Right lobe of liver (tissue), 4 donors: Measurements from ENCODE around the gene RASIP1.
A peak's percentile ranks its signal among the peaks of the same experiment; 100 is the strongest.

ENCODE experiments used
- POLR2A ChIP-seq: fragments of 450-650 bp; IDR thresholded peaks from one replicate; pipeline ENCODE4 v1.6.1; 2017; ENCODE audit warnings: antibody characterized with exemption, mild to moderate bottlenecking
- TF ChIP-seq, protein P1 (sequence below), 4 donors: fragments of 200-600 bp in 3 of 4; fragments of 450-650 bp in 1 of 4; IDR thresholded peaks; one replicate each; pipeline versions ENCODE4 v1.5.1 to v1.8.0; 2016 to 2022; ENCODE audit warnings: antibody characterized with exemption in 4 of 4, mild to moderate bottlenecking in 2 of 4
- donor health status: DM: no; HTN: no; CAD: no.
- donor health status: DM: no; HTN: no; CAD: no.
- donor health status: DM: no; HTN: yes; CAD: no.

- TF ChIP-seq, protein P1, sequence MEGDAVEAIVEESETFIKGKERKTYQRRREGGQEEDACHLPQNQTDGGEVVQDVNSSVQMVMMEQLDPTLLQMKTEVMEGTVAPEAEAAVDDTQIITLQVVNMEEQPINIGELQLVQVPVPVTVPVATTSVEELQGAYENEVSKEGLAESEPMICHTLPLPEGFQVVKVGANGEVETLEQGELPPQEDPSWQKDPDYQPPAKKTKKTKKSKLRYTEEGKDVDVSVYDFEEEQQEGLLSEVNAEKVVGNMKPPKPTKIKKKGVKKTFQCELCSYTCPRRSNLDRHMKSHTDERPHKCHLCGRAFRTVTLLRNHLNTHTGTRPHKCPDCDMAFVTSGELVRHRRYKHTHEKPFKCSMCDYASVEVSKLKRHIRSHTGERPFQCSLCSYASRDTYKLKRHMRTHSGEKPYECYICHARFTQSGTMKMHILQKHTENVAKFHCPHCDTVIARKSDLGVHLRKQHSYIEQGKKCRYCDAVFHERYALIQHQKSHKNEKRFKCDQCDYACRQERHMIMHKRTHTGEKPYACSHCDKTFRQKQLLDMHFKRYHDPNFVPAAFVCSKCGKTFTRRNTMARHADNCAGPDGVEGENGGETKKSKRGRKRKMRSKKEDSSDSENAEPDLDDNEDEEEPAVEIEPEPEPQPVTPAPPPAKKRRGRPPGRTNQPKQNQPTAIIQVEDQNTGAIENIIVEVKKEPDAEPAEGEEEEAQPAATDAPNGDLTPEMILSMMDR (IDR thresholded peaks at IDR 0.05), result peak in 1 of 4 donors; percentile 25
- no peak for TF ChIP-seq POLR2A
Observed at GRCh38 chr19:48735031-48735615, 5.3 kb downstream of the RASIP1 start.
